Fibroblast of skin of back (primary cell): ENCODE measurements around the gene LGR5. TPM values are rescaled to one million over a fixed set of nuclear protein-coding genes. Genes with fewer than 3 reads are reported as not detected.
A peak's percentile ranks its signal among the peaks of the same experiment; 100 is the strongest.

ENCODE experiments used
- DNase-seq: peaks from one replicate; pipeline ENCODE4 v3.0.0-alpha.2; 2013
- polyA plus RNA-seq, 2 experiments: library from polyadenylated mRNA; unstranded; fragments of 120-200 nt; gene quantifications; one replicate each; pipeline ENCODE4 v1.2.1, GENCODE V29; 2013; ENCODE audit not compliant: insufficient read length in 2 of 2

The LGR5 gene, protein sequence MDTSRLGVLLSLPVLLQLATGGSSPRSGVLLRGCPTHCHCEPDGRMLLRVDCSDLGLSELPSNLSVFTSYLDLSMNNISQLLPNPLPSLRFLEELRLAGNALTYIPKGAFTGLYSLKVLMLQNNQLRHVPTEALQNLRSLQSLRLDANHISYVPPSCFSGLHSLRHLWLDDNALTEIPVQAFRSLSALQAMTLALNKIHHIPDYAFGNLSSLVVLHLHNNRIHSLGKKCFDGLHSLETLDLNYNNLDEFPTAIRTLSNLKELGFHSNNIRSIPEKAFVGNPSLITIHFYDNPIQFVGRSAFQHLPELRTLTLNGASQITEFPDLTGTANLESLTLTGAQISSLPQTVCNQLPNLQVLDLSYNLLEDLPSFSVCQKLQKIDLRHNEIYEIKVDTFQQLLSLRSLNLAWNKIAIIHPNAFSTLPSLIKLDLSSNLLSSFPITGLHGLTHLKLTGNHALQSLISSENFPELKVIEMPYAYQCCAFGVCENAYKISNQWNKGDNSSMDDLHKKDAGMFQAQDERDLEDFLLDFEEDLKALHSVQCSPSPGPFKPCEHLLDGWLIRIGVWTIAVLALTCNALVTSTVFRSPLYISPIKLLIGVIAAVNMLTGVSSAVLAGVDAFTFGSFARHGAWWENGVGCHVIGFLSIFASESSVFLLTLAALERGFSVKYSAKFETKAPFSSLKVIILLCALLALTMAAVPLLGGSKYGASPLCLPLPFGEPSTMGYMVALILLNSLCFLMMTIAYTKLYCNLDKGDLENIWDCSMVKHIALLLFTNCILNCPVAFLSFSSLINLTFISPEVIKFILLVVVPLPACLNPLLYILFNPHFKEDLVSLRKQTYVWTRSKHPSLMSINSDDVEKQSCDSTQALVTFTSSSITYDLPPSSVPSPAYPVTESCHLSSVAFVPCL
- polyA plus RNA-seq (2013, experiment 1 of 2; ENCODE audit: insufficient read length) = 25.0 TPM
- 21.5 TPM for polyA plus RNA-seq (2013, experiment 2 of 2; ENCODE audit: insufficient read length)

DNA sequence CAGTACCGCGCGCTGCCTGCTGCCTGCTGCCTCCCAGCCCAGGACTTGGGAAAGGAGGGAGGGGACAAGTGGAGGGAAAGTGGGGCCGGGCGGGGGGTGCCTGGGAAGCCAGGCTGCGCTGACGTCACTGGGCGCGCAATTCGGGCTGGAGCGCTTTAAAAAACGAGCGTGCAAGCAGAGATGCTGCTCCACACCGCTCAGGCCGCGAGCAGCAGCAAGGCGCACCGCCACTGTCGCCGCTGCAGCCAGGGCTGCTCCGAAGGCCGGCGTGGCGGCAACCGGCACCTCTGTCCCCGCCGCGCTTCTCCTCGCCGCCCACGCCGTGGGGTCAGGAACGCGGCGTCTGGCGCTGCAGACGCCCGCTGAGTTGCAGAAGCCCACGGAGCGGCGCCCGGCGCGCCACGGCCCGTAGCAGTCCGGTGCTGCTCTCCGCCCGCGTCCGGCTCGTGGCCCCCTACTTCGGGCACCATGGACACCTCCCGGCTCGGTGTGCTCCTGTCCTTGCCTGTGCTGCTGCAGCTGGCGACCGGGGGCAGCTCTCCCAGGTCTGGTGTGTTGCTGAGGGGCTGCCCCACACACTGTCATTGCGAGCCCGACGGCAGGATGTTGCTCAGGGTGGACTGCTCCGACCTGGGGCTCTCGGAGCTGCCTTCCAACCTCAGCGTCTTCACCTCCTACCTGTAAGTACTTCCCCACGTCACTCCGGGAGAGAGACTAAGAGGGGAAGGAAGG is at the start of gene LGR5:
TSS of gene LGR5 (plus strand) at position 186 of the 732 bp plus-strand sequence. CDS start at position 469, 283 bp downstream.
- DNase-seq = peak; percentile 74

GRCh38 chr12:71392521-71393145 is 47.0 kb upstream of the LGR5 start:
- DNase-seq = peak; percentile 80

GRCh38 chr12:71393625-71394024 is 46.0 kb upstream of the LGR5 start:
- no peak for DNase-seq

DNA sequence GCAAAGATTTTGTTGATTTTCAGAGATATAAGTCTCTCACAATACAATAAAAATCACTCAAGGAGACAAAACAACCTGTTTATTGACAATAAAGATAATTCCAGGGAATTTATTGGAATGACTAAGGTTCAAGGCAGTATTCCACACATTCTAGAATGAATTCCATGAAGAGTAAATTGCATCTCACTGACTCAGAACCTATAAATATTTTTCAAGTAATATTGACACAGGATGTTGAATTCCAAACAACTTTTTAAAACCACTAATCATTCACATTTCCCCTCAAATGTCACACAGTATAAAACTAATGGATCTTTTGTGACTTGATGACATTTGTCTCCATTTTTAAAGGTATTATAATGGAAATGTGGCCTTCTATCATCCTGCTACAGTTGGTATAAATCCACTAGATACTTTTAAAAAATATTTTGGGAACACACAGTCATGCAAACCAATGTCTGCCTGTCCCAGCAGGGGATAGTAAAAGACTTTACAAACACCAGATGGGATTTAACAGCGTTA is 42.1 kb upstream of the LGR5 start:
- DNase-seq = peak; percentile 91

- no peak for DNase-seq
These were observed 40.4 kb upstream of the LGR5 start for GRCh38 chr12:71399197-71399596.

DNA sequence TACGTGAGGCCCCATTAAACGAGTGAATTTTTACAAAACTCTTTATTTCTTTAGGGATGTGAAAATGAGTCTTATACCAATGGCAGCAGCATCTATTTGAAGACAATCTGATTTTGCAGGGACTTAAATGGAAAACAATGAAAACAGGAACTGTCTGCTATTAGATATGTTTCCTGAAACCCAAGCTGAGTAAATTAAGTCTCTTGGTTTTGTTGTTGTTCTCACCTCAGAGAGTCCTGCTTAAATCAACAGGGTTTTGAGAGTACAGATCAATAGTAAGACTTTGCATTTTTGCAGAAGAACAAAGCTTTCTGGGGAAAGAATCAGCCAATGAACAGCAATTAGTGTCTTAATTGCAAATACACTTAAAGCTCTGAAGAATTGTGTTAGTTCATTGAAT is 39.1 kb upstream of the LGR5 start:
- DNase-seq = no peak

DNA sequence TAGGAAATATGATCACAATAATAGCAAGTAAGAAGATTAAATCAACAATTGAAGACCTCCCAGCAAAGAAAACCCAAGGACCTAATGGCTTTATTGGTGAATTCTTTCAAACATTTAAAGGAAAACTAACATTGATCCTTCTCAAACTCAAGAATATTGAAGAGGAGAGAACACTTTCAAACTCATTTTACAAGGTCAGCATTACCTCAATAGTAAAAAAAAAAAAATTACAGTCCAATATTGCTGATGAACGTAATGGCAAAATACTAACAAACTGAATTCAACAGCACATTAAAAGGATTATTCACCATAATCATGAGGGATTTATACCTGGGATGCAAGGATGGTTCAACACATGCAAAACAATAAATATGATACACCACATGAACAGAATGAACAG is 33.7 kb upstream of the LGR5 start:
- DNase-seq = no peak

DNA sequence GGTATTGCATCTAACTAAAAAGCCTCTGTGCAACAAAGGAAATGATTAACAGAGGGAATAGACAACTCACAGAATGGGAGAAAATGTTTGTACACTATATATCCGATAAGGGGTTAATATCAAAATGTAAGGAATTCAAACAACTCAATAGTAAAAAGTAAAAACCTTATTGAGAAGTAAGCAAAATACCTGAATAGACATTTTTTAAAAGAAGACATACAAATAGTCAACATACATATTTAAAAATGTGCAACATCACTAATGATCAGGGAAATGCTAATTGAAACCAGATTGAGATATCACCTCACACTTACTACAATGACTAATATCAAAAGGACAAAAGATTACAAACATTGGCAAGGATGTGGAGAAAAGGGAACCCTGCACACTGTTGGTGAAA is 31.9 kb upstream of the LGR5 start:
- no peak for DNase-seq

- no peak for DNase-seq
These were observed 28.8 kb upstream of the LGR5 start for GRCh38 chr12:71410844-71411243.

- no peak for DNase-seq
These were observed 28.0 kb upstream of the LGR5 start for GRCh38 chr12:71411635-71412034.

DNA sequence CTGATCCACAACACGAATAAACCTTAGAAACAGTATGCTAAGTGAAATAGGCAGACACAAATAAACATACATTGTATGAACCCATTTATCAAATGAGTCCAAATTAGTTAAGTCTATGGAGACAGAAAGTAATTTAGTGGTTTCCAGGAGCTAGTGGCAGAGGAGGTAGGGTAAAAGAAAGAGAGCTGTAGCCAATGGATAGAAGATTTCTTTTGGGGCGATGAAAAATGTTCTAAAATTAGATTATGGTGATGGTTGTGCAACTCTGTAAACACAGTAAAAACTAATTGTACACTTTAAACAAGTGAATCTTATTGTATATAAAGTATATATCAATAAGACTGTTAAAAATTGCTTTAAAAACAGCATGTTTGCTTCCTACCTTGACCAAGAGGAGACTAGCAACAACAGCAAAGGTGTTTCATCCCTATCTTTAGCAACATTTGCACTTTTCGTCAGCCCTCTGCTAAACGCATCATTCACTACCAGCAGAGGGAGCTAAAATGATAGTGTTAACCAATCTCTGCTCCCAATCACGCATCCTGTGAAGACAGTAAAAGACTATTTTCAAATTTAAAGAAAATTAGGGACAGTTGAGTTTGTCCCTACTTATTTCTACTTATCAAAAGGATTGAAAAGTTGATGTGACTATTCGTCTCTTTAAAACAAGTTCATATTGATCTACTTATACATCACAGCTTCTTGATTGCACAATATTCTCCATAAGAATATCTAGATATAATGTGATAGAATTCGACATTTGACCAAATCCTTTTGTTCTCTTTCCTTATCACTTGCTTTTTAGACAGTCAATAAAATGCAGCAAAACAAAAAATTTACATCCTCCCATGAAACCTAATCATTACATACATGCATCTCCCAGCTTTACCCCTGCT is 24.0 kb upstream of the LGR5 start:
- peak; percentile 65 for DNase-seq

DNA sequence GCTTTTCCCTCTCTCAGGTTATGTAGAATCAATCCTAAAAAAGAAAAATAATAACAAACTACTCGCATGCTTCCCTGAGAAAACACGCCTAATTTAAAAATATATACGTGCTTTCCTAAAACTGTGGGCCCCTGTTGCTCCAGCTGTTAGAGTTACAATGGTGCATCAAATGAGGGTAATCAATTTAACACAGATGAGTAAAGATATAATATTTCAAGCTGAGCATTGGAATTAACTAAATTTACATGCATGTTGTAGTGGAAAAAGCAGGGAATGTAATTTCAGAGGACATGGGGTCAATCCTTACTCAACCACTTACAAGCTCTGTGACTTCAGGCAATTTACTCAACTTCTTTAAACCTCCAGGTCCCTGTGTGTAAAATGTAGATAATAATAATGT is 22.4 kb upstream of the LGR5 start:
- no peak for DNase-seq

GRCh38 chr12:71420775-71421406 is 18.7 kb upstream of the LGR5 start:
- DNase-seq = no peak

GRCh38 chr12:71425568-71426299 is 13.9 kb upstream of the LGR5 start:
- DNase-seq = no peak

DNA sequence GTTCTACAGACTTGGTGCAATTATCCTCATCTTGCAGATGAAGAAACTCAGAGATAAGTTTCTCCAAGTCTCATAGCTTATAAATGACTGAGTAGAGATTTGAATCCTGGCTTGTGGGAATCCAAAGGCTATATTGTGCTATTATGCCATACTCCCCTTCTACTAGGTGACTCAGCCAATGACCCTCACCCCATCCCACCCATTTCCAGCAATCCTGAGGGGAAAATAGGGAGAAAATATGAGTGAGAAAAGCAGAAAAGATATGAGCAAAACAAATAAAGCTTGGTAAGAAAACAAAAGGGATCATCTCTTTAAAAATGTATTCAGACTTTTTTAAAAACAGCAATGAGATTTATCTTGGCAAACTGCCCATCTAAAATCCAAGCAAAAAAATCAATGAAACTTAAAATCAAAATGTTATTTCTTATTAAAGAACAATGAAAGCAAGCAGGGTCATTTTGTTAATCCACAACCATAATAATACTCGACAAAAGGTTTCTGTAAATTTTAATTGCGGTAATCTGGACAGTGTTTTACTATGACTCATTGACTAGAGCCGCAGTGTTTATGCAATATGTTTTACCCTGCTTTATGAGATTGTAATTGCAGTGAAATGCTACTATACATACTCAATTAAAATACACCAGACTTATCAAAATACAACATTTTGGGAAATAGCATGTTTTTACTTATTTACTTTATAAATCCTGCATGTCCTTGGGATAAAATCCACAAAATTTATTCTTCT is 13.1 kb upstream of the LGR5 start:
- peak; percentile 81 for DNase-seq

- peak; percentile 92 for DNase-seq
These were observed 8.8 kb upstream of the LGR5 start for GRCh38 chr12:71430756-71431155.

GRCh38 chr12:71431991-71432390 is 7.6 kb upstream of the LGR5 start:
- DNase-seq = no peak

DNA sequence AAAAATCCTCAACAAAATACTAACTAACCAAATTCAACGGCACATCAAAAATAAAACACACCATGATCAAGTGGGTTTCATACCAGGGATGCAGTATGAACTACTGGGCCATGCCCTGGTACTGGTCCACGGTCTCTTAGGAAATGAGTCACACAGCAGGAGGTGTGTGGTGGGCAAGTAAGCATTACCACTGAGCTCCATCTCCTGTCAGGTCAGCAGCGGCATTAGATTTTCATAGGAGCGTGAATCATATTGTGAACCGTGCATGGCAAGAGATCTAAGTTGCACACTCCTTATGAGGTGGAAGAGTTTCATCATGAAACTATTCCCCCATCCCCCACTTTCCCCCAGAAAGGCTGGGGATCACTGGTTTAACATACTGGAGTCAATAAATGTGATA is 6.7 kb upstream of the LGR5 start:
- peak; percentile 20 for DNase-seq

- DNase-seq = no peak
These were observed 2.9 kb upstream of the LGR5 start for GRCh38 chr12:71436696-71437095.
